WTC11 (cell line): Measurements from ENCODE around the gene TMCC2. TPM values are rescaled to one million over a fixed set of nuclear protein-coding genes. Genes with fewer than 3 reads are reported as not detected.

Experiments
- ATAC-seq: fragments of 200-7000 bp; cut with Tn5 transposase; 2 replicates; pipeline ENCODE4 v1.10.0; 2021; ENCODE audit warnings: mild to moderate bottlenecking, moderate library complexity
- CTCF ChIA-PET: fragments of 300-600 bp; sonication (Branson Sonifier 250); formaldehyde crosslinking; loops from one replicate; lab custom pipeline; 2021; ENCODE audit warnings: antibody characterized with exemption; lab: Charles Lee
- POLR2A ChIA-PET: fragments of 350-600 bp; sonication (Branson Sonifier 250); formaldehyde crosslinking; loops from one replicate; lab custom pipeline; 2021; ENCODE audit warnings: antibody characterized with exemption; lab: Charles Lee
- DNase-seq: peaks from one replicate; pipeline ENCODE4 v3.0.0; 2021; ENCODE audit warnings: low spot score
- H3K27ac Mint-ChIP-seq: 2 replicates; pipeline ENCODE4 v1.8.0; 2021; ENCODE audit warnings: mixed read lengths
- H3K27me3 Mint-ChIP-seq: 2 replicates; pipeline ENCODE4 v1.8.0; 2021; ENCODE audit warnings: low read depth, mild to moderate bottlenecking, moderate library complexity, mixed read lengths
- H3K36me3 Mint-ChIP-seq: 2 replicates; pipeline ENCODE4 v1.8.0; 2021; ENCODE audit warnings: mixed read lengths
- H3K4me1 Mint-ChIP-seq: 2 replicates; pipeline ENCODE4 v1.8.0; 2022; ENCODE audit warnings: mixed read lengths
- H3K4me3 Mint-ChIP-seq: 2 replicates; pipeline ENCODE4 v1.8.0; 2021; ENCODE audit warnings: mild to moderate bottlenecking, moderate library complexity, mixed read lengths
- H3K9me3 Mint-ChIP-seq: 2 replicates; pipeline ENCODE4 v1.8.0; 2021; ENCODE audit warnings: mixed read lengths
- AFF4 ChIP-seq: sonication (generic); formaldehyde crosslinking; IDR thresholded peaks from 2 replicates; pipeline ENCODE4 v1.8.1; 2023; ENCODE audit warnings: mild to moderate bottlenecking, missing genetic modification reagents, borderline replicate concordance
- ATF3 ChIP-seq: sonication (generic); formaldehyde crosslinking; conservative IDR thresholded peaks from 2 replicates; pipeline ENCODE4 v1.8.1; 2022; ENCODE audit warnings: mild to moderate bottlenecking, missing genetic modification reagents
- CDX4 ChIP-seq: fragments of 250-450 bp; sonication (Bioruptor Pico); IDR thresholded peaks from 2 replicates; pipeline ENCODE4 v1.9.0; 2021; ENCODE audit warnings: moderate library complexity, mild to moderate bottlenecking, inconsistent platforms, borderline replicate concordance
- CREM ChIP-seq: sonication (generic); formaldehyde crosslinking; IDR thresholded peaks from 2 replicates; pipeline ENCODE4 v1.8.1; 2022; ENCODE audit warnings: mild to moderate bottlenecking, missing genetic modification reagents, moderate library complexity
- E2F5 ChIP-seq: sonication (generic); formaldehyde crosslinking; IDR thresholded peaks from 2 replicates; pipeline ENCODE4 v1.8.1; 2022; ENCODE audit warnings: mild to moderate bottlenecking, moderate library complexity, missing genetic modification reagents
- ERG ChIP-seq: fragments of 250-450 bp; sonication (Bioruptor Pico); IDR thresholded peaks from 2 replicates; pipeline ENCODE4 v1.8.0; 2021; ENCODE audit warnings: mild to moderate bottlenecking
- MXD4 ChIP-seq: fragments of 250-450 bp; sonication (Bioruptor Pico); IDR thresholded peaks from 2 replicates; pipeline ENCODE4 v1.8.0; 2021; ENCODE audit warnings: mild to moderate bottlenecking, moderate library complexity, borderline replicate concordance
- NFE2L1 ChIP-seq: sonication (generic); formaldehyde crosslinking; IDR thresholded peaks from 2 replicates; pipeline ENCODE4 v1.8.1; 2023; ENCODE audit warnings: missing genetic modification reagents
- NFYB ChIP-seq: sonication (generic); formaldehyde crosslinking; conservative IDR thresholded peaks from 2 replicates; pipeline ENCODE4 v1.8.0; 2022; ENCODE audit warnings: low read depth, missing genetic modification reagents
- PRDM15 ChIP-seq: sonication (generic); formaldehyde crosslinking; IDR thresholded peaks from 2 replicates; pipeline ENCODE4 v1.8.0; 2022; ENCODE audit warnings: missing genetic modification reagents
- ZBTB43 ChIP-seq: sonication (generic); formaldehyde crosslinking; IDR thresholded peaks from 2 replicates; pipeline ENCODE4 v1.8.1; 2023; ENCODE audit warnings: mild to moderate bottlenecking, missing genetic modification reagents
- ZMAT4 ChIP-seq: fragments of 250-450 bp; sonication (Bioruptor Pico); IDR thresholded peaks from 2 replicates; pipeline ENCODE4 v1.9.0; 2021; ENCODE audit warnings: mild to moderate bottlenecking
- ZNF219 ChIP-seq: sonication (generic); formaldehyde crosslinking; IDR thresholded peaks from 2 replicates; pipeline ENCODE4 v1.8.0; 2023; ENCODE audit warnings: missing genetic modification reagents, mild to moderate bottlenecking, borderline replicate concordance
- ZNF416 ChIP-seq: fragments of 250-450 bp; sonication (Bioruptor Pico); IDR thresholded peaks from 2 replicates; pipeline ENCODE4 v1.9.0; 2021; ENCODE audit warnings: mild to moderate bottlenecking, inconsistent platforms
- ZNF425 ChIP-seq: fragments of 250-450 bp; sonication (Bioruptor Pico); conservative IDR thresholded peaks from 2 replicates; pipeline ENCODE4 v1.9.0; 2021; ENCODE audit warnings: mild to moderate bottlenecking
- total RNA-seq: library from RNA; stranded (reverse); gene quantifications from 3 replicates; pipeline ENCODE4 v1.2.3, GENCODE V29; 2021

Gene TMCC2
- total RNA-seq, 1 experiment from 2014 or later = 9.5 TPM

GRCh38 chr1:205240118-205240517 is 12.4 kb downstream of the TMCC2 start (continued):
- no peak for TF ChIP-seq AFF4
- TF ChIP-seq MXD4 (CRISPR knock-in tag) = no peak
- no peak for TF ChIP-seq ZNF425 (CRISPR knock-in tag)
- TF ChIP-seq ZMAT4 (CRISPR knock-in tag) = no peak
- no peak for TF ChIP-seq NFE2L1 (CRISPR knock-in tag)
- no peak for TF ChIP-seq CDX4 (CRISPR knock-in tag)
- no peak for TF ChIP-seq PRDM15
- TF ChIP-seq, all 79 proteins: peak for 0

- ChIA-PET POLR2A (interaction anchor here (0.8 kb wide), 1 partner anchor 126 kb away, joined by 3 read pairs; no protein-coding TSS in a partner anchor), CTCF (interaction anchor here (4.9 kb wide), 1 partner anchor 12 kb away, joined by 32 read pairs; the partner anchor contains the start of gene TMCC2)
- DNase-seq = no peak
- H3K27me3 Mint-ChIP-seq = no peaks in the 10 kb centered on the region
- no peak for ATAC-seq
- H3K4me1 Mint-ChIP-seq = peaks cover 9% of the 10 kb centered on the region
- no peak for TF ChIP-seq E2F5
- TF ChIP-seq CREM (CRISPR knock-in tag) = no peak
- no peaks in the 10 kb centered on the region for H3K9me3 Mint-ChIP-seq
- no peak overlapping the region for H3K4me3 Mint-ChIP-seq
- H3K27ac Mint-ChIP-seq = no peak overlapping the region
- no peaks in the 10 kb centered on the region for H3K36me3 Mint-ChIP-seq
Measured at GRCh38 chr1:205240569-205240968, 12.8 kb downstream of the TMCC2 start.

GRCh38 chr1:205241366-205242030 is 13.8 kb downstream of the TMCC2 start:
- ChIA-PET CTCF (interaction anchor here (3.2 to 4.9 kb wide), 2 partner anchors 12 to 13 kb away, joined by 11 to 32 read pairs; partner anchors contain the start of gene TMCC2), POLR2A (no interaction called here)
- H3K36me3 Mint-ChIP-seq = no peaks in the 10 kb centered on the region
- H3K27me3 Mint-ChIP-seq = no peaks in the 10 kb centered on the region
- H3K4me3 Mint-ChIP-seq = no peak overlapping the region
- H3K27ac Mint-ChIP-seq = no peak overlapping the region
- peaks cover 9% of the 10 kb centered on the region for H3K4me1 Mint-ChIP-seq
- ATAC-seq = no peak
- no peak for DNase-seq
- no peaks in the 10 kb centered on the region for H3K9me3 Mint-ChIP-seq
- TF ChIP-seq ERG (CRISPR knock-in tag) (no peak), ATF3 (CRISPR knock-in tag) (no peak), ZBTB43 (CRISPR knock-in tag) (no peak), NFYB (CRISPR knock-in tag) (no peak), ZNF416 (CRISPR knock-in tag) (no peak), ZNF219 (CRISPR knock-in tag) (no peak)
